Common myeloid progenitor, CD34-positive (primary cell): ENCODE data around the gene IGFBP1. TPM values are rescaled to one million over a fixed set of nuclear protein-coding genes. Genes with fewer than 3 reads are reported as not detected.
A peak's percentile ranks its signal among the peaks of the same experiment; 100 is the strongest.
"Not testable (repeated sequence)": the region's sequence is repeated elsewhere in the genome, so short reads cannot be mapped to it uniquely, and the experiment has no call there.

ENCODE experiments used
- CTCF ChIA-PET: fragments of 350-600 bp; sonication (Branson Sonifier 250); formaldehyde crosslinking; loops from one replicate; lab custom pipeline; 2021; ENCODE audit warnings: antibody characterized with exemption; lab: Charles Lee
- POLR2A ChIA-PET: fragments of 350-600 bp; sonication (Branson Sonifier 250); formaldehyde crosslinking; loops from one replicate; lab custom pipeline; 2021; ENCODE audit warnings: antibody characterized with exemption; lab: Charles Lee
- DNase-seq, 3 donors: peaks; one replicate each; pipeline versions ENCODE4 v3.0.0 to v3.0.0-alpha.2; 2013
- H3K27ac ChIP-seq, 2 experiments: 1 replicate in 1 of 2; 2 replicates in 1 of 2; pipeline ENCODE4 v1.7.0; 2013; ENCODE audit warnings: inconsistent platforms in 2 of 2, low read length in 2 of 2, mild to moderate bottlenecking in 2 of 2, low read depth in 1 of 2, moderate library complexity in 1 of 2; ENCODE audit not compliant: severe bottlenecking in 2 of 2, insufficient read depth in 1 of 2, poor library complexity in 1 of 2
- H3K27me3 ChIP-seq, 5 experiments: replicated peaks in 2 of 5; 1 replicate in 3 of 5; 2 replicates in 2 of 5; pipeline versions ENCODE4 v1.6.1 to v1.7.0; 2013; ENCODE audit warnings: low read length in 4 of 5, mild to moderate bottlenecking in 2 of 5, moderate library complexity in 2 of 5, inconsistent platforms in 1 of 5; ENCODE audit not compliant: insufficient read depth in 5 of 5, control insufficient read depth in 4 of 5
- H3K36me3 ChIP-seq, 4 experiments: 1 replicate in 2 of 4; 2 replicates in 2 of 4; pipeline versions ENCODE4 v1.6.1 to v1.7.0; 2013; ENCODE audit warnings: low read length in 3 of 4, control low read depth in 1 of 4, mild to moderate bottlenecking in 1 of 4; ENCODE audit not compliant: control insufficient read depth in 4 of 4, insufficient read depth in 4 of 4
- H3K4me1 ChIP-seq, 4 experiments: 1 replicate in 3 of 4; 2 replicates in 1 of 4; pipeline versions ENCODE4 v1.6.1 to v1.7.1; 2013; ENCODE audit warnings: low read length in 3 of 4, mild to moderate bottlenecking in 3 of 4, control low read depth in 1 of 4, inconsistent platforms in 1 of 4, moderate library complexity in 1 of 4; ENCODE audit not compliant: control insufficient read depth in 4 of 4, insufficient read depth in 4 of 4; ENCODE audit errors: control extremely low read depth in 1 of 4
- H3K4me3 ChIP-seq, 7 experiments: 1 replicate in 4 of 7; 2 replicates in 3 of 7; pipeline versions ENCODE4 v1.5.1 to v1.7.0; 2013; ENCODE audit warnings: mild to moderate bottlenecking in 7 of 7, low read length in 6 of 7, moderate library complexity in 6 of 7, inconsistent platforms in 2 of 7, low read depth in 2 of 7, control low read depth in 1 of 7; ENCODE audit not compliant: insufficient read depth in 4 of 7, control insufficient read depth in 1 of 7; ENCODE audit errors: extremely low read depth in 1 of 7
- H3K9me3 ChIP-seq, 5 experiments: 1 replicate in 4 of 5; 2 replicates in 1 of 5; pipeline versions ENCODE4 v1.6.1 to v1.7.1; 2013; ENCODE audit warnings: low read length in 4 of 5, mild to moderate bottlenecking in 2 of 5, inconsistent platforms in 1 of 5, low read depth in 1 of 5, moderate library complexity in 1 of 5; ENCODE audit not compliant: control insufficient read depth in 4 of 5, insufficient read depth in 2 of 5; ENCODE audit errors: control extremely low read depth in 1 of 5
- whole genome bisulfite sequencing: methylation state at CpG from one replicate; pipeline ENCODE4 v1.1.5; 2013; ENCODE audit not compliant: insufficient coverage; 5-methylcytosine and 5-hydroxymethylcytosine counted together
- polyA plus RNA-seq: library from polyadenylated mRNA; unstranded; fragments of 120-200 nt; gene quantifications from one replicate; pipeline ENCODE4 v1.2.1, GENCODE V29; 2013

Gene IGFBP1
- polyA plus RNA-seq = not detected

DNA sequence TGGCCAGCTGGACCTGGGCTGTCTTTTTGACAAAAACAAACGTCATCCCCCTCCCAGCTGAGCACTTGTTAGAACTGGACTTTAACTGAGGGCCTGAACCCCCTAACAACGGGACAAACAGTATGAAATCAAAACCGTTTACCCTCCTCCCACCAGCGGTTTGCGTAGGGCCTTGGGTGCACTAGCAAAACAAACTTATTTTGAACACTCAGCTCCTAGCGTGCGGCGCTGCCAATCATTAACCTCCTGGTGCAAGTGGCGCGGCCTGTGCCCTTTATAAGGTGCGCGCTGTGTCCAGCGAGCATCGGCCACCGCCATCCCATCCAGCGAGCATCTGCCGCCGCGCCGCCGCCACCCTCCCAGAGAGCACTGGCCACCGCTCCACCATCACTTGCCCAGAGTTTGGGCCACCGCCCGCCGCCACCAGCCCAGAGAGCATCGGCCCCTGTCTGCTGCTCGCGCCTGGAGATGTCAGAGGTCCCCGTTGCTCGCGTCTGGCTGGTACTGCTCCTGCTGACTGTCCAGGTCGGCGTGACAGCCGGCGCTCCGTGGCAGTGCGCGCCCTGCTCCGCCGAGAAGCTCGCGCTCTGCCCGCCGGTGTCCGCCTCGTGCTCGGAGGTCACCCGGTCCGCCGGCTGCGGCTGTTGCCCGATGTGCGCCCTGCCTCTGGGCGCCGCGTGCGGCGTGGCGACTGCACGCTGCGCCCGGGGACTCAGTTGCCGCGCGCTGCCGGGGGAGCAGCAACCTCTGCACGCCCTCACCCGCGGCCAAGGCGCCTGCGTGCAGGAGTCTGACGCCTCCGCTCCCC, at the start of gene IGFBP1:
IGFBP1 (plus strand) TSS at position 304 of the 808 bp plus-strand sequence; CDS start at position 469, 165 bp downstream.
- H3K27ac ChIP-seq = no peak within 1 kb of the TSS
- H3K27me3 ChIP-seq = peaks cover 29 to 77% (median 35%) of the 10 kb centered on the region in 5 experiments
- ChIA-PET POLR2A (no interaction called here), CTCF (interaction anchor here (0.8 to 2.0 kb wide), 2 partner anchors 27 to 29 kb away, joined by 4 read pairs; no protein-coding TSS in a partner anchor)
- peaks cover 0 to 1% (median 0%) of the 10 kb centered on the region in 5 experiments for H3K9me3 ChIP-seq
- H3K36me3 ChIP-seq = no peaks in the 10 kb centered on the region
- H3K4me1 ChIP-seq = peaks cover 0 to 11% (median 5%) of the 10 kb centered on the region in 4 experiments
- peak in 2 of 3 donors; percentile 18 to 28 for DNase-seq
- 5% methylated on average over 63 of the region's 73 CpGs for WGBS
- peak within 1 kb of the TSS in 3 of 7 experiments; percentile 36 to 57 (median 50) for H3K4me3 ChIP-seq

DNA sequence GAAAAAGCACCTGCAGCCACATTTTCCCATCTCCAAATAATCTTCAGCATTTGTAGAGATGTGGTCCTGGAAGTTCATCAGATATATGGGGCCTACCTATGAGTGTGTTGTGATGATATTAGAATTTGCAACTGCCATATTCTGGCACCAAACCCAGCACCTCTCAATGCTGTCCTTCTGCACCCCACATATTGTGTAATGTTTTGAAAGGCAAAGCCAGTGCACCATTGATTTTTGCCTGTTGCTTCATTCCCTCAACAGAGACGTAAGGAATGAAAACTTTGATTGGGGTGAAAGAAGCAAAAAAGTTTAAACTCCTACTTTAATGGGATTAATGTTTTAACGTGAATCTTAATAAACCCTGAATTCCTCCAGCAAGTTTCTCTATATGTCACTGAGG, 49.4 kb upstream of the IGFBP1 start:
- H3K27me3 ChIP-seq, H3K4me1 ChIP-seq, H3K4me3 ChIP-seq, H3K27ac ChIP-seq, POLR2A ChIA-PET, CTCF ChIA-PET, DNase-seq, H3K36me3 ChIP-seq, H3K9me3 ChIP-seq: not testable (repeated sequence)
- no CpG with 5 or more reads among the region's 2 CpGs for whole genome bisulfite sequencing

DNA sequence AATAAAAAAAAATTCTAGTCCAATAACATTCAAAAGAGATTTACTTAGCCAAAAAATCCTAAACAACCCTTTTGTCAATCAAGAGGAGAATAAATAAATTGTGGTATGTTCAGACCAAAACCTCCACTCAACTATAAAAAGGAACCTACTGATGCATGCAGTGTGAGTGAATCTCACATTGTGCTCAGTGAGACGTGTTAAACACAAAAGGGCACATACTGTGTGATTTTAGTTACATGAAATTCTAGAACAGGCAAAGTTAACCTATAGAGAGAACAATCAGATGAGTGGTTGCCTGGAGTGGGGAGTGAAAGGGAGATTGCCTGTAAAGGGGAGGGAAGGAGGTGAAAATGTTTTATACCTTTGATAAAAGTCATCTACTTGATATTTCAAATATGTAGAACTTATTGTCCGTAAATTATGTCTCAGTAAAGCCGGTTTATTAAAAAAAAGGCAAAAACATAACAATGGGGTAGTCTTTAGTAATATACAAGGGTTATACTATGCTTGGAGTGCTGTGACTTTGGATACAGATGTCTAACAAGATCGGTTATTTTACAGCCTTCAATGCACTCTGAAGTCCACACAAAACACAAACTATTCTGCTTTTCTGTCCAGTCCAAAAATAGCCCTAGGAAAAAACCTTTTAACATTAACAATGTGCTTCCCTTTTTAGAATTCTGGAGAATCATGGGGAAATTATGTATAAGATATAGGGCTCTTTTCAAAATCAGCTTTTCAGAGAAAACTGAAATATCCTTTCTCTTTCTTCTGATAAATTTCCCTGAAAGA, 46.2 kb upstream of the IGFBP1 start:
- H3K27ac ChIP-seq, H3K27me3 ChIP-seq, H3K4me3 ChIP-seq, H3K4me1 ChIP-seq, DNase-seq, CTCF ChIA-PET, POLR2A ChIA-PET, H3K36me3 ChIP-seq, H3K9me3 ChIP-seq: not testable (repeated sequence)
- WGBS = 100% methylated on average over 1 of the region's 4 CpGs

DNA sequence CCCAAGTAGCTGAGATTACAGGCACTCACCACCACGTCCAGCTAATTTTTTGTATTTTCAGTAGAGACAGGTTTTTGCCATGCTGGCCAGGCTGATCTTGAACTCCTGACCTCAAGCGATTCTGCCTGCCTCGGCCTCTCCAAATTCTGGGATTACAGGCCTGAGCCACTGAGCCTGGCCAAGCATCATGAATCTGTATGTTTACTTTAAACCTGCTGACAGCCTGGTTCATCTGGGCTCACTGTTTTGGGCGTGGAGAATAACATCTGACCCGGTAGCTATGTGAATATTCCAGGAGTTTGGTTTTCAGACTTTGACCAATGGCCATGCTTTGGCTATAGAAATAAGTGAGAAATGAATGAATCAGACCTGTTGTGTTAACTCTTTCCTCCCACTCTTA, 41.8 kb upstream of the IGFBP1 start:
- H3K27ac ChIP-seq, H3K4me3 ChIP-seq, H3K9me3 ChIP-seq, POLR2A ChIA-PET, CTCF ChIA-PET, H3K4me1 ChIP-seq, DNase-seq, H3K27me3 ChIP-seq, H3K36me3 ChIP-seq: not testable (repeated sequence)
- 95% methylated on average over 4 of the region's 5 CpGs for WGBS

DNA sequence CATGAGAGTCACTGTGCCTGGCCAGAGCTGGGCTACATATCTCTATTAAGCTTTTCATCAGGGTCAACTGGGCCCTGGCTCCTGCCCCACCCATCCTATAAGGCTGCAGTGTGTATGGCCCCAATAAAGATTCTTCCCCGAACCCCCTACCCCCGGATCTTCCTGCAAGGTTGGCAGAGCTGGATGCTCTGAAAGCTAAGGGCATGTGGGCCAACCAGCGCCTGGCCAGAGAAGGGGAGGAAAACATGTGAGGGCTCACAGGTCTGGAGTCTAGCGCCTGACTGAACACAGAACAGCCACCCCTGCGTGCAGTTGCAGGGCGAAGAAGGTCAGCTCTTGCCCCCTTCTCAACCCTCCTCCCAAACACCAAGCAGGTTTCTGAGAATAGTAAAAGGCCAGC, 39.6 kb upstream of the IGFBP1 start:
- H3K4me3 ChIP-seq, POLR2A ChIA-PET, DNase-seq, H3K27me3 ChIP-seq, H3K36me3 ChIP-seq, H3K4me1 ChIP-seq, CTCF ChIA-PET, H3K9me3 ChIP-seq, H3K27ac ChIP-seq: not testable (repeated sequence)
- 100% methylated on average over 2 of the region's 6 CpGs for WGBS

DNA sequence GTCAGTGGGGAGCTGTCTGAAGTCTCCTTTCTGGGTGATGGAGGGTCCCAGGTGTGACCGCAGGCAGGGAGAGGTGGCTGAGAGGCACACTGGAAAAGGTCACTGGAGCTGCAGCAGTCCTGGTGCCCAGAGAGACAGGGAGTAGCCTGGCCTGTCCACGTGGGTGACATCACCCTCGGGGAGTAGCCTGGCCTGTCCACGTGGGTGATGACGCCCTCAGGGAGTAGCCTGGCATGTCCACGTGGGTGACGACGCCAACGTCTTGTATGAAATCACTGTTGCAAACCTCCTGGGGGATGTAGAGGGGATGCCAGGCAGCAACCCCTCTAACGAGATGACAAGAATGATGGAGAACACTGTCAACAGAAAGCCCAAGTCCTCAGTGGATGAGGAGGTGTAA, 35.3 kb upstream of the IGFBP1 start:
- POLR2A ChIA-PET, H3K9me3 ChIP-seq, H3K36me3 ChIP-seq, H3K27ac ChIP-seq, H3K27me3 ChIP-seq, DNase-seq, H3K4me1 ChIP-seq, H3K4me3 ChIP-seq: not testable (repeated sequence)
- WGBS = 76% methylated on average over 2 of the region's 10 CpGs
- CTCF ChIA-PET = interaction anchor here (0.6 kb wide), 1 partner anchor 694 kb away, joined by 3 read pairs; no protein-coding TSS in a partner anchor

DNA sequence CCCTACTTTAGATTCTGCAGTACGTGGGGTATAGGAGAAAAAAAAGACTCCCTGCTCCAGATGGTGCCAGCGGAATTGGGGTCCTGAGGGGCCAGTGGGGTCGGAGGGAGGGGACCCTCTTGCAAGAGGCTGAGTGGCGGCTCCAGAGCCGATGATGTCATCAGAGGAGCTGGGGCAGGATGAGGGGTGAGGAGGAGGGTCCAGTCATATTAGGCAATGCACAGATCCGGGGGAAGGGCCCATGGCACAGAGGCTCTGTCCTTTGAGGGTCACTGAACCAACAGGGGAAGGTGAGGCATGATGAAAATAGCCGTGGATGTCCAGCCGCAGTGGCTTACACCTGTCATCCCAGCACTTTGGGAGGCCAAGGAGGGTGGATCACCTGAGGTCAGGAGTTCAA, 34.8 kb upstream of the IGFBP1 start:
- POLR2A ChIA-PET, H3K27ac ChIP-seq, DNase-seq, H3K27me3 ChIP-seq, H3K4me1 ChIP-seq, H3K9me3 ChIP-seq, H3K36me3 ChIP-seq, H3K4me3 ChIP-seq: not testable (repeated sequence)
- CTCF ChIA-PET = interaction anchor here (0.6 to 1.1 kb wide), 3 partner anchors 12 to 696 kb away, joined by 3 read pairs; partner anchors contain the start of gene RAMP3
- 96% methylated on average over 6 of the region's 8 CpGs for WGBS
